ENCODE results near the gene MMP12. TPM values are rescaled to one million over a fixed set of nuclear protein-coding genes. Genes with fewer than 3 reads are reported as not detected.
"Not testable (repeated sequence)": the region's sequence is repeated elsewhere in the genome, so short reads cannot be mapped to it uniquely, and the experiment has no call there.

The MMP12 gene
- polyA plus RNA-seq, 1 experiment: 0.12 TPM

- no peak for DNase-seq (ENCODE audit: low read depth)
- no peak for TF ChIP-seq CTCF (IDR thresholded peaks at IDR 0.05; ENCODE audit: insufficient read depth, low read depth, low read length)
- no peaks in the 10 kb centered on the region for H3K27me3 ChIP-seq (ENCODE audit: control insufficient read depth, insufficient read depth, low read length)
- ChIA-PET CTCF (interaction anchor here (0.7 to 4.7 kb wide), 5 partner anchors 14 to 102 kb away, joined by 3 to 52 read pairs (median 9); no protein-coding TSS in a partner anchor), POLR2A (no interaction called here)
- H3K36me3 ChIP-seq (ENCODE audit: control insufficient read depth, insufficient read depth, low read length): no peaks in the 10 kb centered on the region
- H3K4me3 ChIP-seq (ENCODE audit: low read depth, low read length): no peak overlapping the region
Observed at GRCh38 chr11:102912482-102912830, 37.7 kb upstream of the MMP12 start.

- CTCF ChIA-PET: interaction anchor here (0.7 to 4.7 kb wide), 5 partner anchors 14 to 101 kb away, joined by 3 to 52 read pairs (median 9); no protein-coding TSS in a partner anchor
- Histone ChIP-seq H3K4me3 (ENCODE audit: low read depth, low read length) (no peak overlapping the region), H3K36me3 (ENCODE audit: control insufficient read depth, insufficient read depth, low read length) (no peaks in the 10 kb centered on the region), H3K27me3 (ENCODE audit: control insufficient read depth, insufficient read depth, low read length) (no peaks in the 10 kb centered on the region)
- DNase-seq (ENCODE audit: low read depth): no peak
- POLR2A ChIA-PET: no interaction called here
- TF ChIP-seq CTCF (IDR thresholded peaks at IDR 0.05; ENCODE audit: insufficient read depth, low read depth, low read length): no peak
Observed at GRCh38 chr11:102911758-102912481, 37.1 kb upstream of the MMP12 start.

- H3K4me3 ChIP-seq (ENCODE audit: low read depth, low read length); H3K36me3 ChIP-seq (ENCODE audit: control insufficient read depth, insufficient read depth, low read length); H3K27me3 ChIP-seq (ENCODE audit: control insufficient read depth, insufficient read depth, low read length); POLR2A ChIA-PET; DNase-seq (ENCODE audit: low read depth): not testable (repeated sequence)
- CTCF ChIA-PET: interaction anchor here (1.1 kb wide), 1 partner anchor 9 kb away, joined by 3 read pairs; no protein-coding TSS in a partner anchor
Observed at GRCh38 chr11:102905848-102906247, 31.1 kb upstream of the MMP12 start.

GRCh38 chr11:102903895-102904294, 29.1 kb upstream of the MMP12 start:
- POLR2A ChIA-PET; CTCF ChIA-PET; H3K27me3 ChIP-seq (ENCODE audit: control insufficient read depth, insufficient read depth, low read length); DNase-seq (ENCODE audit: low read depth); H3K36me3 ChIP-seq (ENCODE audit: control insufficient read depth, insufficient read depth, low read length); H3K4me3 ChIP-seq (ENCODE audit: low read depth, low read length): not testable (repeated sequence)

GRCh38 chr11:102900346-102900745, 25.6 kb upstream of the MMP12 start:
- Histone ChIP-seq H3K36me3 (ENCODE audit: control insufficient read depth, insufficient read depth, low read length) (no peaks in the 10 kb centered on the region), H3K4me3 (ENCODE audit: low read depth, low read length) (no peak overlapping the region), H3K27me3 (ENCODE audit: control insufficient read depth, insufficient read depth, low read length) (no peaks in the 10 kb centered on the region)
- POLR2A ChIA-PET: no interaction called here
- TF ChIP-seq CTCF (IDR thresholded peaks at IDR 0.05; ENCODE audit: insufficient read depth, low read depth, low read length): no peak
- CTCF ChIA-PET: interaction anchor here (1.1 kb wide), 1 partner anchor 14 kb away, joined by 3 read pairs; no protein-coding TSS in a partner anchor
- DNase-seq (ENCODE audit: low read depth): no peak

- H3K4me3 ChIP-seq (ENCODE audit: low read depth, low read length): no peak overlapping the region
- H3K36me3 ChIP-seq (ENCODE audit: control insufficient read depth, insufficient read depth, low read length): no peaks in the 10 kb centered on the region
- no peak for DNase-seq (ENCODE audit: low read depth)
- H3K27me3 ChIP-seq (ENCODE audit: control insufficient read depth, insufficient read depth, low read length): no peaks in the 10 kb centered on the region
- ChIA-PET CTCF (interaction anchor here (1.0 to 1.3 kb wide), 4 partner anchors 9 to 60 kb away, joined by 3 to 7 read pairs (median 5); no protein-coding TSS in a partner anchor), POLR2A (no interaction called here)
- peak; percentile 34; the same call in 1 of the 2 replicates for TF ChIP-seq CTCF (IDR thresholded peaks at IDR 0.05; ENCODE audit: insufficient read depth, low read depth, low read length)
Observed at GRCh38 chr11:102891736-102892135, 17.0 kb upstream of the MMP12 start.
